ENCODE data around the gene PLA2G2D. TPM values are rescaled to one million over a fixed set of nuclear protein-coding genes. Genes with fewer than 3 reads are reported as not detected.

Gene PLA2G2D
- polyA plus RNA-seq, 3 donors, result 0.08 TPM; not detected in 1

- peaks cover 2 to 13% (median 10%) of the 10 kb centered on the region in 3 donors for H3K27me3 Mint-ChIP-seq (ENCODE audit: low read depth in 3 of 3)
- no peak overlapping the region for H3K9ac ChIP-seq (ENCODE audit: insufficient read depth, low read length, poor library complexity, severe bottlenecking)
- H3K27me3 ChIP-seq (ENCODE audit: control insufficient read depth in 2 of 2, insufficient read depth in 2 of 2, low read length in 2 of 2), result peaks cover 0 to 2% of the 10 kb centered on the region in 2 donors
- intact Hi-C loops (cut with micrococcal nuclease), result no loop called here
- no peak for TF ChIP-seq CTCF (IDR thresholded peaks at IDR 0.05)
- H3K36me3 ChIP-seq (replicated peaks in 1 of 2; ENCODE audit: control insufficient read depth in 1 of 2, insufficient read depth in 2 of 2, low read length in 2 of 2), result no peaks in the 10 kb centered on the region
- H4K20me1 ChIP-seq (ENCODE audit: insufficient read depth, low read length), result no peaks in the 10 kb centered on the region
- no peak overlapping the region for H3K4me2 ChIP-seq (replicated peaks; ENCODE audit: extremely low read depth, low read length, poor library complexity, severe bottlenecking)
- peaks cover 0 to 10% (median 3%) of the 10 kb centered on the region in 7 donors for H3K9me3 Mint-ChIP-seq
- H3K4me3 Mint-ChIP-seq, result no peak overlapping the region
- WGBS (ENCODE audit: insufficient coverage), result 83% methylated on average over 2 of the region's 10 CpGs
- H2AFZ ChIP-seq (ENCODE audit: insufficient read depth, low read depth, low read length, poor library complexity, severe bottlenecking), result no peak overlapping the region
- H3K27ac ChIP-seq (ENCODE audit: low read depth in 1 of 2, low read length in 2 of 2), result no peak overlapping the region
- peaks cover 39% of the 10 kb centered on the region for H3K4me1 Mint-ChIP-seq
- H3K4me3 ChIP-seq (replicated peaks in 1 of 3; ENCODE audit: low read depth in 2 of 3, low read length in 3 of 3), result no peak overlapping the region
- H3K27ac Mint-ChIP-seq, result peak overlapping the region in 3 of 7 donors; percentile 20 to 73 (median 24)
- peaks cover 20 to 34% of the 10 kb centered on the region in 2 donors for H3K4me1 ChIP-seq (ENCODE audit: control insufficient read depth in 1 of 2, insufficient read depth in 2 of 2, low read length in 2 of 2)
- H3K79me2 ChIP-seq (ENCODE audit: insufficient read depth, low read length), result no peaks in the 10 kb centered on the region
- H3K36me3 Mint-ChIP-seq, result no peaks in the 10 kb centered on the region
- H3K9me3 ChIP-seq (replicated peaks in 1 of 2; ENCODE audit: control insufficient read depth in 1 of 2, insufficient read depth in 1 of 2, low read length in 2 of 2), result no peaks in the 10 kb centered on the region
- no peak for DNase-seq
Measured at GRCh38 chr1:20123722-20124455, 4.6 kb upstream of the PLA2G2D start.

- intact Hi-C loops (cut with micrococcal nuclease), result no loop called here
- no peak overlapping the region for H3K27ac Mint-ChIP-seq
- peaks cover 0 to 2% of the 10 kb centered on the region in 2 donors for H3K27me3 ChIP-seq (ENCODE audit: control insufficient read depth in 2 of 2, insufficient read depth in 2 of 2, low read length in 2 of 2)
- peaks cover 23% of the 10 kb centered on the region for H3K4me1 Mint-ChIP-seq
- no peak overlapping the region for H3K9ac ChIP-seq (ENCODE audit: insufficient read depth, low read length, poor library complexity, severe bottlenecking)
- no peaks in the 10 kb centered on the region for H4K20me1 ChIP-seq (ENCODE audit: insufficient read depth, low read length)
- no peaks in the 10 kb centered on the region for H3K36me3 Mint-ChIP-seq
- H3K79me2 ChIP-seq (ENCODE audit: insufficient read depth, low read length), result no peaks in the 10 kb centered on the region
- no peak overlapping the region for H3K27ac ChIP-seq (ENCODE audit: low read depth in 1 of 2, low read length in 2 of 2)
- H3K4me1 ChIP-seq (ENCODE audit: control insufficient read depth in 1 of 2, insufficient read depth in 2 of 2, low read length in 2 of 2), result peaks cover 14 to 20% of the 10 kb centered on the region in 2 donors
- 89% methylated on average over 3 of the region's 4 CpGs for WGBS (ENCODE audit: insufficient coverage)
- H3K9me3 ChIP-seq (replicated peaks in 1 of 2; ENCODE audit: control insufficient read depth in 1 of 2, insufficient read depth in 1 of 2, low read length in 2 of 2), result no peaks in the 10 kb centered on the region
- TF ChIP-seq CTCF (IDR thresholded peaks at IDR 0.05), result no peak
- no peak overlapping the region for H2AFZ ChIP-seq (ENCODE audit: insufficient read depth, low read depth, low read length, poor library complexity, severe bottlenecking)
- H3K4me3 ChIP-seq (replicated peaks in 1 of 3; ENCODE audit: low read depth in 2 of 3, low read length in 3 of 3), result no peak overlapping the region
- no peak for DNase-seq
- H3K4me3 Mint-ChIP-seq, result no peak overlapping the region
- H3K9me3 Mint-ChIP-seq, result peaks cover 0 to 1% (median 0%) of the 10 kb centered on the region in 7 donors
- no peak overlapping the region for H3K4me2 ChIP-seq (replicated peaks; ENCODE audit: extremely low read depth, low read length, poor library complexity, severe bottlenecking)
- peaks cover 3 to 15% (median 14%) of the 10 kb centered on the region in 3 donors for H3K27me3 Mint-ChIP-seq (ENCODE audit: low read depth in 3 of 3)
- no peaks in the 10 kb centered on the region for H3K36me3 ChIP-seq (replicated peaks in 1 of 2; ENCODE audit: control insufficient read depth in 1 of 2, insufficient read depth in 2 of 2, low read length in 2 of 2)
Measured at GRCh38 chr1:20120796-20121195, 1.5 kb upstream of the PLA2G2D start.

Data from CD14-positive monocyte (primary cell).